Right renal cortex interstitium (tissue), 3 donors: ENCODE results near the gene IRF6. TPM values are rescaled to one million over a fixed set of nuclear protein-coding genes. Genes with fewer than 3 reads are reported as not detected.

Source experiments
- DNase-seq, 3 donors: peaks; one replicate each; pipeline ENCODE4 v3.0.0-alpha.2; 2013; ENCODE audit warnings: low read depth in 3 of 3, low spot score in 2 of 3
- polyA plus RNA-seq, 3 donors: library from polyadenylated mRNA; unstranded; fragments of 120-200 nt; gene quantifications; one replicate each; pipeline ENCODE4 v1.2.1, GENCODE V29; 2013; ENCODE audit not compliant: insufficient read length in 3 of 3

The IRF6 gene
- polyA plus RNA-seq, 3 donors: 17.3 to 20.7 (median 19.4) TPM

- no peak for DNase-seq
Measured at GRCh38 chr1:209791920-209792319, 14.0 kb downstream of the IRF6 start.

GRCh38 chr1:209790286-209791193, 15.4 kb downstream of the IRF6 start:
- no peak for DNase-seq

GRCh38 chr1:209789245-209789644, 16.7 kb downstream of the IRF6 start:
- no peak for DNase-seq

GRCh38 chr1:209787551-209787950, 18.4 kb downstream of the IRF6 start:
- DNase-seq: no peak

GRCh38 chr1:209786146-209786545, 19.8 kb downstream of the IRF6 start:
- no peak for DNase-seq

GRCh38 chr1:209785592-209785991, 20.4 kb downstream of the IRF6 start:
- DNase-seq: no peak

GRCh38 chr1:209784265-209785169, 21.4 kb downstream of the IRF6 start, which contains the start of gene C1orf74:
Gene C1orf74, minus strand, starts transcription at chr1:209784559. Its CDS starts 925 bp downstream, at chr1:209783634.
- peak; percentile 95 to 97 (median 96) for DNase-seq

- DNase-seq: no peak
Measured at GRCh38 chr1:209783386-209783785, 22.6 kb downstream of the IRF6 start.

- no peak for DNase-seq
Measured at GRCh38 chr1:209780268-209780667, 25.7 kb downstream of the IRF6 start.

GRCh38 chr1:209778102-209778501, 27.8 kb downstream of the IRF6 start:
- DNase-seq: no peak

GRCh38 chr1:209777587-209777986, 28.4 kb downstream of the IRF6 start:
- DNase-seq: no peak

GRCh38 chr1:209775678-209776077, 30.3 kb downstream of the IRF6 start:
- DNase-seq: no peak

- DNase-seq: no peak
Measured at GRCh38 chr1:209774592-209774991, 31.4 kb downstream of the IRF6 start.

- no peak for DNase-seq
Measured at GRCh38 chr1:209772126-209772525, 33.8 kb downstream of the IRF6 start.

GRCh38 chr1:209770636-209771415, 35.1 kb downstream of the IRF6 start:
- no peak for DNase-seq

GRCh38 chr1:209769971-209770370, 36.0 kb downstream of the IRF6 start:
- DNase-seq: no peak

- DNase-seq: no peak
Measured at GRCh38 chr1:209769171-209769904, 36.6 kb downstream of the IRF6 start.

GRCh38 chr1:209768354-209768774, 37.6 kb downstream of the IRF6 start:
- no peak for DNase-seq

GRCh38 chr1:209767706-209768105, 38.2 kb downstream of the IRF6 start:
- no peak for DNase-seq

- no peak for DNase-seq
Measured at GRCh38 chr1:209767096-209767495, 38.8 kb downstream of the IRF6 start.
